Heart left ventricle (tissue), 13 donors: ENCODE data around the gene DLGAP1.

Source experiments
- POLR2A ChIP-seq, 2 donors: fragments of 450-650 bp; IDR thresholded peaks; one replicate each; pipeline ENCODE4 v1.6.1; 2017; ENCODE audit warnings: antibody characterized with exemption in 2 of 2, mild to moderate bottlenecking in 2 of 2, moderate library complexity in 2 of 2
- TF ChIP-seq, protein P1 (sequence below), 12 donors: fragments of 200-600 bp; sonication (generic) in 4 of 12; IDR thresholded peaks; one replicate each; pipeline versions ENCODE4 v1.5.0 to v1.8.0; 2018 to 2022; ENCODE audit warnings: antibody characterized with exemption in 12 of 12, mild to moderate bottlenecking in 5 of 12
- donor health status: ischemic (EF 13 %, LVEDD 7.1; RV severe dilation, severe dysfunction).
- donor health status: DM: no; HTN: yes; CAD: no.
- donor health status: DM: no; HTN: no; CAD: no.
- donor health status: ischemic (EF 25% LVEDD 6.9; RV normal size, moderate dysfunction).
- donor health status: ischemic (EF 25% LVEDD 5.7; RV mildly dilated, moderate dysfunction).
- donor health status: ischemic (EF 35%, LVEDD 5.7; RV mildly dilated, moderate dysfunction).
- donor health status: nonischemic (EF 11% LVEDD 7.7; RV severe dilation, severe dysfunction).
- donor health status: DM: yes; HTN: yes; CAD: no.
- donor health status: PGD.
- donor health status: ischemic (EF 29% LVEDD 5.4; RV normal size, mild dysfunction).
- donor health status: nonischemic (EF 23%, LVEDD 6.1; RV moderate dilation, normal function).

DNA sequence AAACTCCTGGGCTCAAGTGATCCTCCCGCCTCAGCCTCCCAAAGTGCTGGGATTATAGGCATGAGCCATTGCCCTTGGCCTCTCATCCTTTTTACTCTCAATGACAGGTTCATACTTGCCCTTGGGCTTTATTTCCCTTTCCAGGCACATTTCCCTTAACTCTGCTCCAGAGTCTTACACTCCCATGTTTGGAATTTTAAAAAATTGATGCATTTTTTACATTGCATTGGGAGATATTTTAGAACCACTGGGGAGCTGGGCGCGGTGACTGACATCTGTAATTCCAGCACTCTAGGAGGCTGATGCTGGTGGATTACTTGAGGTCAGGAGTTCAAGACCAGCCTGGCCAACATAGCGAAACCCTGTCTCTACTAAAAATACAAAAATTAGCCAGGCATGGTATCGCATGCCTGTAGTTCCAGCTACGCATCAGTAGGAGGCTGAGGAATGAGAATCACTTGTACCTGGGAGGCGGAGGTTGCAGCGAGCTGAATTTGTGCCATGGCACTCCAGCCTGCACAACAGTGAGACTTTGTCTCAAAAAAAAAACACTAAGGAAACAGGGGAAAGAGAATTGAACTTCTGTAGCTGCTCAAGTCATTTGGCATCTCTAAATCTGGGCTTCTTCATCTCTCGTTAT, 986.9 kb downstream of the DLGAP1 start:
- TF ChIP-seq, protein P1, sequence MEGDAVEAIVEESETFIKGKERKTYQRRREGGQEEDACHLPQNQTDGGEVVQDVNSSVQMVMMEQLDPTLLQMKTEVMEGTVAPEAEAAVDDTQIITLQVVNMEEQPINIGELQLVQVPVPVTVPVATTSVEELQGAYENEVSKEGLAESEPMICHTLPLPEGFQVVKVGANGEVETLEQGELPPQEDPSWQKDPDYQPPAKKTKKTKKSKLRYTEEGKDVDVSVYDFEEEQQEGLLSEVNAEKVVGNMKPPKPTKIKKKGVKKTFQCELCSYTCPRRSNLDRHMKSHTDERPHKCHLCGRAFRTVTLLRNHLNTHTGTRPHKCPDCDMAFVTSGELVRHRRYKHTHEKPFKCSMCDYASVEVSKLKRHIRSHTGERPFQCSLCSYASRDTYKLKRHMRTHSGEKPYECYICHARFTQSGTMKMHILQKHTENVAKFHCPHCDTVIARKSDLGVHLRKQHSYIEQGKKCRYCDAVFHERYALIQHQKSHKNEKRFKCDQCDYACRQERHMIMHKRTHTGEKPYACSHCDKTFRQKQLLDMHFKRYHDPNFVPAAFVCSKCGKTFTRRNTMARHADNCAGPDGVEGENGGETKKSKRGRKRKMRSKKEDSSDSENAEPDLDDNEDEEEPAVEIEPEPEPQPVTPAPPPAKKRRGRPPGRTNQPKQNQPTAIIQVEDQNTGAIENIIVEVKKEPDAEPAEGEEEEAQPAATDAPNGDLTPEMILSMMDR (IDR thresholded peaks at IDR 0.05), result no peak
- TF ChIP-seq POLR2A (IDR thresholded peaks at IDR 0.05), result no peak
